ENCODE measurements around the gene TMEM161B.
"Not testable (repeated sequence)": the region's sequence is repeated elsewhere in the genome, so short reads cannot be mapped to it uniquely, and the experiment has no call there.

TMEM161B gene

GRCh38 chr5:88183255-88183654 is 85.4 kb downstream of the TMEM161B start:
- no peak for DNase-seq (ENCODE audit: low read depth in 2 of 2)

GRCh38 chr5:88177486-88177885 is 91.2 kb downstream of the TMEM161B start:
- DNase-seq (ENCODE audit: low read depth in 2 of 2), result not testable (repeated sequence)

- no peak for DNase-seq (ENCODE audit: low read depth in 2 of 2)
Observed at GRCh38 chr5:88172847-88173758, 95.5 kb downstream of the TMEM161B start.

GRCh38 chr5:88159591-88159990 is 109.1 kb downstream of the TMEM161B start:
- no peak for DNase-seq (ENCODE audit: low read depth in 2 of 2)

GRCh38 chr5:88158056-88158455 is 110.6 kb downstream of the TMEM161B start:
- no peak for DNase-seq (ENCODE audit: low read depth in 2 of 2)

- DNase-seq (ENCODE audit: low read depth in 2 of 2), result no peak
Observed at GRCh38 chr5:88154891-88155290, 113.8 kb downstream of the TMEM161B start.

GRCh38 chr5:88150747-88151146 is 117.9 kb downstream of the TMEM161B start:
- DNase-seq (ENCODE audit: low read depth in 2 of 2), result no peak

GRCh38 chr5:88145611-88146467 is 122.8 kb downstream of the TMEM161B start:
- no peak for DNase-seq (ENCODE audit: low read depth in 2 of 2)

- DNase-seq (ENCODE audit: low read depth in 2 of 2), result no peak
Observed at GRCh38 chr5:88145221-88145610, 123.4 kb downstream of the TMEM161B start.

Measured in stimulated activated CD4-positive, alpha-beta T cell treated with anti-CD3 and anti-CD28 coated beads, Interleukin-12 subunit alpha, Interleukin-12 subunit beta, amount 100 ng/mL, for 24 hours (primary cell).